Activated CD4-positive, alpha-beta T cell treated with anti-CD3 and anti-CD28 coated beads, Interleukin-2, amount 10 ng/mL, durations not matched to agents 7 days and 5 days (primary cell): ENCODE measurements around the gene TNMD. TPM values are rescaled to one million over a fixed set of nuclear protein-coding genes. Genes with fewer than 3 reads are reported as not detected.
"Not testable (repeated sequence)": the region's sequence is repeated elsewhere in the genome, so short reads cannot be mapped to it uniquely, and the experiment has no call there.

ENCODE experiments used
- CTCF ChIA-PET: fragments of 350-600 bp; sonication (Branson Sonifier 250); formaldehyde crosslinking; loops from one replicate; lab custom pipeline; 2021; ENCODE audit warnings: antibody characterized with exemption; lab: Charles Lee
- POLR2A ChIA-PET: fragments of 350-600 bp; sonication (Branson Sonifier 250); formaldehyde crosslinking; loops from one replicate; lab custom pipeline; 2021; ENCODE audit warnings: antibody characterized with exemption; lab: Charles Lee
- DNase-seq: peaks from one replicate; pipeline ENCODE4 v3.0.0-alpha.2; 2020
- H3K27ac Mint-ChIP-seq: one replicate; pipeline ENCODE4 v1.8.0; 2021; ENCODE audit warnings: mild to moderate bottlenecking, moderate library complexity, mixed read lengths
- H3K27me3 Mint-ChIP-seq: one replicate; pipeline ENCODE4 v1.8.0; 2021; ENCODE audit warnings: mixed read lengths
- H3K36me3 Mint-ChIP-seq: one replicate; pipeline ENCODE4 v1.8.0; 2021; ENCODE audit warnings: low read depth, mixed read lengths
- H3K4me1 Mint-ChIP-seq: one replicate; pipeline ENCODE4 v1.8.0; 2021; ENCODE audit warnings: mixed read lengths
- H3K4me3 Mint-ChIP-seq: one replicate; pipeline ENCODE4 v1.8.0; 2021; ENCODE audit warnings: mild to moderate bottlenecking, moderate library complexity, mixed read lengths
- H3K9me3 Mint-ChIP-seq: one replicate; pipeline ENCODE4 v1.8.0; 2021; ENCODE audit warnings: mixed read lengths
- total RNA-seq, 2 experiments: library from RNA; stranded (reverse); gene quantifications; one replicate each; pipeline ENCODE4 v1.2.3, GENCODE V29; 2021

TNMD gene
- not detected for total RNA-seq

DNA sequence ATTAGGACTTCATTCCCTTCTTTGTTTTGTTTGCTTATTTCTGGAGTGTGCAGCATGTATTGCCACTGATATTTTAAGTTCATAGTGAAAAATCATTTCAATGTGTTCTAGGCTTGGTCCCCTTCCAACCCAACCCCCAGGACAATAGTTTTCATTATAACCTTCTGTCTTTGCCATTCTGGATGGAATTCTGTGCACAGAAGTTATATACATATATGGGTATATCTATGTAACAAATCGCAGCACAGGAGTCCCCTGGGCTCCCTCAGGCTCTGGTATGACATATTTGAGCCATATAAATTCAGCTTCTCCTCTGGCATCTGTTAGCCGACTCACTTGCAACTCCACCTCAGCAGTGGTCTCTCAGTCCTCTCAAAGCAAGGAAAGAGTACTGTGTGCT, at the start of gene TNMD:
Gene TNMD (plus strand): TSS at position 326 of the 400 bp plus-strand sequence. CDS start 83 bp downstream, outside the sequence.
- Mint-ChIP-seq H3K9me3 (no peaks in the 10 kb centered on the region), H3K27me3 (peaks cover 21% of the 10 kb centered on the region), H3K36me3 (no peaks in the 10 kb centered on the region), H3K27ac (no peak within 1 kb of the TSS), H3K4me1 (no peaks in the 10 kb centered on the region), H3K4me3 (no peak within 1 kb of the TSS)
- POLR2A ChIA-PET, result no interaction called here
- no peak for DNase-seq
- CTCF ChIA-PET, result interaction anchor here (0.5 kb wide), 1 partner anchor 69 kb away, joined by 4 read pairs; no protein-coding TSS in a partner anchor

DNA sequence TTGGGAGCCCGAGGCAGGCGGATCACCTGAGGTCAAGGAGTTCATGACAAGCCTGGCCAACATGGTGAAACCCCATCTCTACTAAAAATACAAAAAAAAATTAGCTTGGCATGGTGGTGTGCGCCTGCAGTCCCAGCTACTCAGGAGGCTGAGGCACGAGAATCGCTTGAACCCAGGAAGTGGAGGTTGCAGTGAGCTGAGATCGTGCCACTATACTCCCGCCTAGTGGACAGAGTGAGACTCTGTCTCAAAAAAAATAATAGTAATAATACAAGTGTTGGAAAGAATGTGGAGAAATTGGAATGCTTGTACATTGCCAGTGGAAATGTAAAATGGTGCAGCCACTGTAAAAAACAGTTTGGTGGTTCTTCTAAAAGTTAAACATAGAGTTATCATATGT, 19.2 kb upstream of the TNMD start:
- H3K4me3 Mint-ChIP-seq, DNase-seq, H3K36me3 Mint-ChIP-seq, H3K4me1 Mint-ChIP-seq, H3K27ac Mint-ChIP-seq, CTCF ChIA-PET, POLR2A ChIA-PET, H3K9me3 Mint-ChIP-seq, H3K27me3 Mint-ChIP-seq: not testable (repeated sequence)

DNA sequence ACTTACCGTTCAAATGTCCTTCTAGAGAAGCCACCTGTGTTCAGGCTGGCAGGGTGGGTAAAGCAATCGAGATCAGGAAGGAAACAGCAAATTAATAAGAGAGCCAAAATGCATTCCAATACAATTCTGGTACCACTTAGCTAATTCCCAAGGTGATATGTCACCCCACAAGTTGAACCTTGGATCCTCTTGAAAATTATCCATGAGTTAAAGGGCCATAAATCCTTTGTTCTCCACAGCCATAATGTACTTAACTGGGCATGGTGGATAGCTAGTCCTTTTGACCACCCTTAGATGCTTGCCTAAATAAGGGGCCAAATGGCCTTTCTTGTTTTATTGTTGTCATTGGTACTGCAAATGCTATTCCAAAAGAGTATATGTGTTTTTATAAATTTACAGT, 2.0 kb downstream of the TNMD start:
- no peak overlapping the region for H3K27ac Mint-ChIP-seq
- no peaks in the 10 kb centered on the region for H3K4me1 Mint-ChIP-seq
- H3K4me3 Mint-ChIP-seq, result no peak overlapping the region
- no peaks in the 10 kb centered on the region for H3K36me3 Mint-ChIP-seq
- ChIA-PET CTCF (no interaction called here), POLR2A (no interaction called here)
- no peaks in the 10 kb centered on the region for H3K9me3 Mint-ChIP-seq
- H3K27me3 Mint-ChIP-seq, result peaks cover 14% of the 10 kb centered on the region
- no peak for DNase-seq

DNA sequence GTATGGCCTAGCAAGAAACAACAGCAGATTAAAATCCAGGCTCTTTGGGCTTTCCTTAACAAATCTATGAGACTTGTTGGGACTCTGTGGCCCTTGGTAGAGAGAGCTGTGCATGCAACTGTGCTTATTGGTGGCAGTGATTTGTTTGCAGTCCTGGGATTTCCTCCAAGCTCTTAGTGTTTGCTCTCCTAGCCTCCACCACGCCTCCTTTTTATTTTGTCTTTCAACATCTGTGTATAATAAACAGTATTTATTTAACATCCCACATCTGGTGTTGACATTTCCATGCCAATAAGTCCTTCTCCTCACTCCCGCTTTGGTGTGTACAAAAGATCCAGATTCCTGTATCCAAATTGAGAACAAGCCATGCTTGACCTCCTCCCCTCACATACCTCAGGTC, 3.1 kb downstream of the TNMD start:
- ChIA-PET POLR2A (no interaction called here), CTCF (no interaction called here)
- no peaks in the 10 kb centered on the region for H3K36me3 Mint-ChIP-seq
- DNase-seq, result no peak
- H3K4me1 Mint-ChIP-seq, result no peaks in the 10 kb centered on the region
- H3K9me3 Mint-ChIP-seq, result no peaks in the 10 kb centered on the region
- H3K4me3 Mint-ChIP-seq, result no peak overlapping the region
- no peak overlapping the region for H3K27ac Mint-ChIP-seq
- H3K27me3 Mint-ChIP-seq, result peaks cover 13% of the 10 kb centered on the region

DNA sequence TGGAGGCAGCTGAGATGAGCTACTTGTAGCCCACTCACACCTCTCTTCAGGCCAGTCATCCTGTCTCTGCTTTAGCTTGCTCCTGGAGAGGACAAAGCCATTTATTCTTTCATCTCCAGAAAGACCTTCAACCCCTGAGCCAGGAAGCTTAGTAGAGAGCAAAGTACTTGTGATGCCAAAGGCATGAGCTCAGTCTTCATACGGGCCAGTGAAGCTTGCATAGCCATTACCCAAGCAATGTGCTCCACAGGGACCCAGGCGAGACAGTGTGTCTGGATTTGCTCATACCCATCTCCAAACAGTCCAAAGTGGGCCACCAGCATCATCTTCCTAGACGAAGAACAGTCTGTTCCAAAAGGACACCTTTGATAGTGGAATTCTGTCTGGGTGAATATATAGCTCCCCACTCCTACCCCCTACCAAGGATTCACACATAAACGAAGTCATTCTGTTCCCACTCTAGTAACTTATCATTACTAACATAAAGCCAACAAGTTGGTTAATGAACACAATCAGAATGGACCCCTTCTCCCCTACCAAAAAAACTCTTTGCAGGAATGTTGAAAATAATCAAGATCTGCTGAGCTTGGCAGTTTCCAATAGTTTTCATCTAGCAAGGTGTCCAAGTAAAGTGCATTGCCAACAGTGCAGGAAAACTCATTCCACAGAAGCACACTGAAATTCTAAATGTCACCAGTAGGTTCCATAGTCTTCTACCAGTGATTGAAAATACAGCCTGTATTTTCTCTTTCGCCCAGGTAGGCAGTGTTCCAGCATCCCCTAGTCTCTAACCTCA, 6.7 kb downstream of the TNMD start:
- Mint-ChIP-seq H3K9me3 (no peaks in the 10 kb centered on the region), H3K36me3 (no peaks in the 10 kb centered on the region), H3K4me1 (no peaks in the 10 kb centered on the region), H3K27me3 (no peaks in the 10 kb centered on the region), H3K4me3 (no peak overlapping the region), H3K27ac (no peak overlapping the region)
- CTCF ChIA-PET, result no interaction called here
- no peak for DNase-seq
- POLR2A ChIA-PET, result no interaction called here

DNA sequence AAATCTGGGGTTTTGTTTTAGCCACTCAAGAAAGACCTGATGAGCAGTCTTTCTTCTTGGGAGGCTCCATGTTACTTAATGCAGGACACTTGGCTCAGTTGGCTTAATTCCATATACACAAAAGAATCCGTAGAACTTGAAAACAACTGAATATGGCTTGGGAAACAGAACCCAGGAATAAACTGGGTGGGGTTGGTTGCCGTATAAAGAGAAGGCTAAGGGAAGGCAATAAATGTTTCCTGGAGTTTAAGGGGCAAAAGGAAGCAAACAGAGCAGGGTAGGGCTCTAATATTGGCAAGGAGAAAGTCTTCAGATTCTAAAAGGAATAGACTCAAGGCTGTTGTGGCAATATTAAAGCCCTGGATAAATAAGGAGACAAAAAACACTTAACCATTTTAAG, 8.4 kb downstream of the TNMD start:
- ChIA-PET POLR2A (no interaction called here), CTCF (no interaction called here)
- DNase-seq, result no peak
- no peak overlapping the region for H3K27ac Mint-ChIP-seq
- H3K4me1 Mint-ChIP-seq, result no peaks in the 10 kb centered on the region
- H3K9me3 Mint-ChIP-seq, result no peaks in the 10 kb centered on the region
- H3K27me3 Mint-ChIP-seq, result no peaks in the 10 kb centered on the region
- H3K4me3 Mint-ChIP-seq, result no peak overlapping the region
- H3K36me3 Mint-ChIP-seq, result no peaks in the 10 kb centered on the region

DNA sequence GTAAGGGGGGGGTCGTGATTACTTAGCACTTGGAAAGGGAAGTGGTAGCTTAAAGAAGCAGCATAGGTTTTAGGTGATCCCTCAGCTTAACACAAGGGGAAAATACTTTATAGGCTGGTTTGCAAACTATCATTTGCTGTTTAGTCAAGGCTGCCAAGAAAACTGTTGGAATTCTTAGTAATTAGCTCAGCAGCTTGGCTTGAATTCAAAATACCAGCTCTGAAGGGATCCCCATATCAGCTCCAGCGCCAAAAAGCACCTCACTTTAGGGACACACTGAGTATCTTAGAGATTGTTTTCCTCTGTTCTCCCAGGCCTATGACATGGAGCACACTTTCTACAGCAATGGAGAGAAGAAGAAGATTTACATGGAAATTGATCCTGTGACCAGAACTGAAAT, 8.8 kb downstream of the TNMD start:
- DNase-seq, result no peak
- no peak overlapping the region for H3K4me3 Mint-ChIP-seq
- ChIA-PET CTCF (interaction anchor here (0.6 kb wide), 1 partner anchor 759 kb away, joined by 4 read pairs; no protein-coding TSS in a partner anchor), POLR2A (no interaction called here)
- H3K9me3 Mint-ChIP-seq, result no peaks in the 10 kb centered on the region
- H3K27me3 Mint-ChIP-seq, result no peaks in the 10 kb centered on the region
- no peaks in the 10 kb centered on the region for H3K4me1 Mint-ChIP-seq
- H3K36me3 Mint-ChIP-seq, result no peaks in the 10 kb centered on the region
- H3K27ac Mint-ChIP-seq, result no peak overlapping the region

DNA sequence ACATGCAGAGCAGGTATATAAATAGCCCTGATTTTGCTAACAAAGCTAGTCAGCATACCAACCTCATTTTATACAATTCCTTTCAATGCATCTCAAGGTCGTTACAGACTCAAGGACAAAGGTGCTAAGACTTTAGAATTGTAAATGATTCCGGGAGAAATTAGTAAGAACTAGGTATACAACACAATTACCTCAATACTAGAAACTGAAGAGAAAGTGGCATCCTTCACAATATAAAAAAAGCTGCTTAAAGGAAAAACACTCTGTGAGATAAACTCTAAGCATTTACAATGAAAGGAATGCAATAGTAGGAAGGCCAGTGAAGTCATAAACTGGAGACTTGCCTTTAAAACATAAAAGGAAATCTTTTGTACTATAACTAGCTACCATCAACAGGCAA, 11.9 kb downstream of the TNMD start:
- no peak for DNase-seq
- no peaks in the 10 kb centered on the region for H3K9me3 Mint-ChIP-seq
- no peaks in the 10 kb centered on the region for H3K4me1 Mint-ChIP-seq
- no peaks in the 10 kb centered on the region for H3K27me3 Mint-ChIP-seq
- CTCF ChIA-PET, result no interaction called here
- no peak overlapping the region for H3K27ac Mint-ChIP-seq
- POLR2A ChIA-PET, result no interaction called here
- no peak overlapping the region for H3K4me3 Mint-ChIP-seq
- H3K36me3 Mint-ChIP-seq, result no peaks in the 10 kb centered on the region

DNA sequence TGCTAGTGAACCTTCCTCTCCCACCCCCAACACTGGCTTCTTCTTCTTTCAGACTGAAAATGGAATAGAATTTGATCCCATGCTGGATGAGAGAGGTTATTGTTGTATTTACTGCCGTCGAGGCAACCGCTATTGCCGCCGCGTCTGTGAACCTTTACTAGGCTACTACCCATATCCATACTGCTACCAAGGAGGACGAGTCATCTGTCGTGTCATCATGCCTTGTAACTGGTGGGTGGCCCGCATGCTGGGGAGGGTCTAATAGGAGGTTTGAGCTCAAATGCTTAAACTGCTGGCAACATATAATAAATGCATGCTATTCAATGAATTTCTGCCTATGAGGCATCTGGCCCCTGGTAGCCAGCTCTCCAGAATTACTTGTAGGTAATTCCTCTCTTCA, 14.7 kb downstream of the TNMD start:
- POLR2A ChIA-PET, result no interaction called here
- H3K4me1 Mint-ChIP-seq, result no peaks in the 10 kb centered on the region
- no peak overlapping the region for H3K27ac Mint-ChIP-seq
- H3K9me3 Mint-ChIP-seq, result no peaks in the 10 kb centered on the region
- no peak overlapping the region for H3K4me3 Mint-ChIP-seq
- DNase-seq, result no peak
- H3K36me3 Mint-ChIP-seq, result no peaks in the 10 kb centered on the region
- CTCF ChIA-PET, result interaction anchor here (0.8 kb wide), 1 partner anchor 321 kb away, joined by 3 read pairs; no protein-coding TSS in a partner anchor
- no peaks in the 10 kb centered on the region for H3K27me3 Mint-ChIP-seq

DNA sequence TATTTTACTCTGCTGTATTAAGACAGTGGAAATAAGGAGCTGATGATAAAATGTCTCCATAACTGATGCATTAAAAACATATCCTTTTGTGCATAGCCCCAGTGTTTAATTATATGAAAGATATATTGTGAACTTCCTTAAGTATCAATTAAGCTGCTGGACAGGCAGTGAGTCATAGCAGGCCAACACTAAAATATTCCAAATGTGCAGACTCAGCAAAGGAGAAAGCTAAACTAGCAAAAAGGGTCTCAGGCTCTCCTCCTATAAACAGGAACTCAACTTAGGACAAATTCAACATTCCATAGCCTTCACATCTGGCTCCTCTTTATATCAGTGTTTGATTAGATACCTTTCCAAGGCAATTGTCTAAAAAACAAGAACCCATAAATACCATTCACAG, 15.6 kb downstream of the TNMD start:
- Mint-ChIP-seq H3K36me3 (no peaks in the 10 kb centered on the region), H3K4me3 (no peak overlapping the region), H3K27me3 (no peaks in the 10 kb centered on the region), H3K27ac (no peak overlapping the region), H3K9me3 (no peaks in the 10 kb centered on the region), H3K4me1 (no peaks in the 10 kb centered on the region)
- ChIA-PET POLR2A (no interaction called here), CTCF (interaction anchor here (0.8 kb wide), 1 partner anchor 321 kb away, joined by 3 read pairs; no protein-coding TSS in a partner anchor)
- no peak for DNase-seq

DNA sequence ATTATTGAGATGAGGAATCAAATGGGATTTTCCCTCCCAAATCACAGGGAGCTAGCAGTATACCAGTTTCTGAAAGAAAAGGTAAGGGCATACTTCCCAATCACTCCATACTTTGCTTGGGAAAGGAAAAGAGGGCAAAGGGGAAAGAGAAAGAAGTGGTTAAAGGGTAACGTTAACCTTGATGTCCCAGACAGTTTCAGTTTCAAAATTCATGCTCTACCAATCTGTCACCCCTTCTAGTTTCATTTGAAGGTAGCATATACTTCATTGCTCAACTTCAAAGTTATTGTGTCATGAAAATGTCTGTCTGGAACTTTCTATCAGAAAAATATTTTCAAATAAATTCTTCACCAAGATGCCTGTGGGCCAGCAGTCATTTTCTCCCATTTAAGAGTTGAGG, 16.0 kb downstream of the TNMD start:
- no peak for DNase-seq
- Mint-ChIP-seq H3K27ac (no peak overlapping the region), H3K36me3 (no peaks in the 10 kb centered on the region), H3K9me3 (no peaks in the 10 kb centered on the region), H3K27me3 (no peaks in the 10 kb centered on the region), H3K4me1 (no peaks in the 10 kb centered on the region), H3K4me3 (no peak overlapping the region)
- POLR2A ChIA-PET, result no interaction called here
- CTCF ChIA-PET, result no interaction called here

DNA sequence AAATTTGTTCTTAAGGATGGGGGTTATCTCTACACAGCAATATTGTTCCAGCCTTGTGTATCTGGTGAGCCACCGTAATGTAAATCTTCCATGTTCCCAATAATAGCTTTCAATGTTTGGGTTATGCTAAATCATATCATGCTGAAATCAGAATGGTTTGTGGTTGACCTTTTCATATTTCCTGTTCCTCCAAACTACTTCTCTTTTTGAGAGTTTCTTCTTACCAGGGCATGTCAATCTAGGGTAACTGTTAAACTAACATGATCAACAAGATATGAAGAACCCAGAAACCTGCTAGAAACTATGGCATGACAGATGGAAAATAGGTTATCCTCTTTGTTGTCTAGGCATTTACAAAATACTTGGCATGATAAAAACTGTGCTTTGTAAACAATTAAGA, 22.0 kb downstream of the TNMD start:
- Mint-ChIP-seq H3K9me3 (no peaks in the 10 kb centered on the region), H3K27ac (no peak overlapping the region), H3K4me3 (no peak overlapping the region), H3K36me3 (no peaks in the 10 kb centered on the region), H3K4me1 (peaks cover 4% of the 10 kb centered on the region), H3K27me3 (peaks cover 2% of the 10 kb centered on the region)
- CTCF ChIA-PET, result no interaction called here
- POLR2A ChIA-PET, result no interaction called here
- no peak for DNase-seq

DNA sequence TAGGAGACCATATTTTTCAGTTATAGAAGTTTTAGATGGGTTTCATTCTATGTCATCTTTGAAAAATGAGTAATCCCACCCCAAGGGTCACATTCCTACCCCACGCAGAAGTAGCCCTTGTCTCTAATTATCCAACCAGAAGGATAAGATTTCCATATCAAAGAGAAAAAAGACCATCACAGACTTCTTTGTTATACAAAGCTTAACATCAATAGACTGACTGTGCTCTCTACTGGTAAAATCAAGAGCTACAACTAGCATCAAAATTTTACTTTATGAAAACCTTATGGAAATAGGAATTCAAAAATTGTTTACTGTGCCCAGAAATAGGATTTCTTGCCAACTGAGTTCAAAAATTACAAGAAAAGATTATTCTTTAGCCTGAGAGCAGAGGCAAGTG, 24.9 kb downstream of the TNMD start:
- no peaks in the 10 kb centered on the region for H3K36me3 Mint-ChIP-seq
- ChIA-PET POLR2A (no interaction called here), CTCF (no interaction called here)
- no peaks in the 10 kb centered on the region for H3K9me3 Mint-ChIP-seq
- H3K27ac Mint-ChIP-seq, result no peak overlapping the region
- H3K27me3 Mint-ChIP-seq, result peaks cover 9% of the 10 kb centered on the region
- H3K4me3 Mint-ChIP-seq, result no peak overlapping the region
- H3K4me1 Mint-ChIP-seq, result peaks cover 4% of the 10 kb centered on the region
- DNase-seq, result no peak

DNA sequence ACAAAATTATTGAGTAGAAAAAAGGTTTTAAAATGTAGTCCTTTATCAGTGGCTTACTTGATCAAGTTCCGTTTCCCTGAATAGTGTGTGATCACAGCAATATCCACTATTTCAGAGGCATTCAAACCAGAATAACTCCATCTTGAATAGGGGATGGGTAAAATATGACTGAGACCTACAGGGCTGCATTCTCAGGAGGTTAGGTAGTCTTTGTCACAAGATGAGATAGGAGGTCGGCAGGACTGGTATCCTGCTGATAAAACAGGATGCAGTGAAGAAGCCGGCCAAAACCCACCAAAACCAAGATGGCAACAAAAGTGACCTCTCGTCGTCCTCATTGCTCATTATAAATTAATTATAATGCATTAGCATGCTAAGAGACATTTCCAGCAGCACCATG, 27.2 kb downstream of the TNMD start:
- Mint-ChIP-seq H3K27ac (no peak overlapping the region), H3K4me3 (no peak overlapping the region), H3K27me3 (peaks cover 9% of the 10 kb centered on the region), H3K36me3 (no peaks in the 10 kb centered on the region), H3K4me1 (no peaks in the 10 kb centered on the region), H3K9me3 (no peaks in the 10 kb centered on the region)
- ChIA-PET CTCF (no interaction called here), POLR2A (no interaction called here)
- DNase-seq, result no peak
